ENCODE results near the gene TUBA3C.
"Not testable (repeated sequence)": the region's sequence is repeated elsewhere in the genome, so short reads cannot be mapped to it uniquely, and the experiment has no call there.

The TUBA3C gene
- total RNA-seq, result 0 reads per million in 2 experiments

GRCh38 chr13:19181621-19182485 lies at the start of gene TUBA3C:
TSS of gene TUBA3C (minus strand) at chr13:19181824. CDS start at chr13:19181747, 77 bp downstream.
- DNase-seq (ENCODE audit: low read depth), result no peak

- not testable (repeated sequence) for DNase-seq (ENCODE audit: low read depth)
Measured at GRCh38 chr13:19207413-19207812, 25.8 kb upstream of the TUBA3C start.

GRCh38 chr13:19192622-19193021 lies 11.0 kb upstream of the TUBA3C start:
- DNase-seq (ENCODE audit: low read depth), result not testable (repeated sequence)

- DNase-seq (ENCODE audit: low read depth), result not testable (repeated sequence)
Measured at GRCh38 chr13:19189911-19190310, 8.3 kb upstream of the TUBA3C start.

DNA sequence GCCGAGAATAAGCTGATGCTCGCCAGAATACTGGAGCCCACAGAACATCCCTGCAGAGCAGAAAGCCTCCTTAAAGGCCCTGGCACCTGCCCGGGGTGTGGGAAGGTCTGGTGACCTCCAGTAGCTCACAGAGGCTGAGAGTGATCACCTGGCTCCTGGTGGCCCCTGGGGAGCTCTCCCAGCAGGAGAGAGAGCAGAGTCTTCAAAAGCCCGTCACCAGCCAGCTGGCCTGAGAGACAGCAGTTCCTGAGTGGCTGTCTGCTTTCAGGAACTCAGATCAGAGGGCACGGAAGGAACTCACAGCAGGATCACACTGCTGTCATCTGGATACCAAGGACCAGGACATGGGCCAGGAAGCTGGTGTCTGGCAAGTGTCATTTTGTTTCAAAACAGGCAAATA lies 7.7 kb upstream of the TUBA3C start:
- not testable (repeated sequence) for DNase-seq (ENCODE audit: low read depth)

GRCh38 chr13:19185865-19186645 lies 4.4 kb upstream of the TUBA3C start:
- no peak for DNase-seq (ENCODE audit: low read depth)

DNA sequence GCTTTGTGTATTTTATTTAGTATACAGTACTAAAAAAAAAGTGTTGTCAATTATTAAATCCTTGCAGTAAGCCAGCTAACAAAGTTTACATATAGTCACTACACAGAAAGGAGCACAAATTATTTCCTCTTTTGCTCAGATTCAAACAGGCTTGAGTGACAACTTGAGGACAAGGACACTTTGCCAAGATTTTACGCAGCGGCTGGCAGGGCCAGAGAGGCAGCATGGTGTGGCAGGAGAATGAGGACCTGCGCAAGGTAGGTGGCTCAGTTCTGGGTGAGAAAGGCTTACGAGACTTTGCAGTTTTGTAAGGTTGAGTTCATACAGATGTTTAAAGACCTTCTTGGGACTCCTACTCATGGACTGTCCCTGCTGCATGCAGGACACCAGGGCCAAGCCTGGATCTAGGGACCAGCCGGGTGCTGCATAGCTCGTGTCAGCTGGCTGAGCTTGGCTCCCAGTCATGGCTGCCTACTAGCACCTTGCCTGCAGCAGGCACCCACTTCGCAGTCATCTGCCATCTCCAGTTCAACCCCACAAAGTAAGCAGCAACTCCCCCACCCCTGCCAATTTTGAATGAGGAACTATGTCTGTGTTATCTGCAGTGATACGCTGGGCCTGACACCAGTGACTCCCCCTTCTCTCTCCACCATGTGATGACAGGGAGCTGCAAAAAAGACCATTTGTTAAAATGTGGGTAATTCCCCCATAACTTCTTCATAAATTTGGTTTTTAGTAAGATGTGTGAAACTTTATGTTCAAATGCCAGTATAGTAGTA lies 3.7 kb upstream of the TUBA3C start:
- no peak for DNase-seq (ENCODE audit: low read depth)

- no peak for DNase-seq (ENCODE audit: low read depth)
Measured at GRCh38 chr13:19184176-19184575, 2.6 kb upstream of the TUBA3C start.

DNA sequence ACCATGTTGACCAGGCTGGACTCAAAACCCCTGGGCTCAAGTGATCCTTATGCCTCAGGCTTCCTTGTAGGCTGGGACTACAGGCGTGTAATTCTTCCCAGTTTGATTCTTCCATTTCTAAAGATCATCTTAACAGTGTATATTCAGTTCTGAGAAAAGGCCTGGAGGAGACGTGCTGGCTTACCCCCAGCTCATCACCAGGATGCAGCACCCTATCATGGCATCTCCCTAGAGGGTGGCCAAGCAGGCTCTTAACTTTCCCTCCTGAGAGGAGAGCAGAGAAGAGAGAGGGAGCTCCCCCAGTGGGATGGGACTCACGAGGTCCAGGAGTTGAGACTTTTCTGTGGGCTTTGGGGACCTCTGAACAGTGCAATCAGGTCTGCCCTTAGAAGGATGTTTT lies 2.1 kb upstream of the TUBA3C start:
- DNase-seq (ENCODE audit: low read depth), result no peak

DNA sequence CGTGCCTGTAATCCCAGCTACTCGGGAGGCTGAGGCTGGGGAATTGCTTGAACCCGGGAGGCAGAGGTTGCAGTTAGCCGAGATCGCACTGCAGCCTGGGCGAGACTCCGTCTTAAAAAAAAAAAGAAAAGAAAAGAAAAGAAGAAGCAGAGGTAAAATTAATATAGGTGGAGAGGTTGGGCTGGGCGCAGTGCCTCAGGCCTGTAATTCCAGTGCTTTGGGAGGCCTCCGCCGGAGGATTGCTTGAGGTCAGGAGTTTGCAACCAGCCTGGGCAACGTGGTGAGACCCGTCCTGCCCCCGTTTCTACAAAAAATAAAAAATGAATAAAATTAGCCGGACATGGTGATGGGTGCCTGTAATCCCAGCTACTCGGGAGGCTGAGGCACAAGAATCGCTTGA lies 912 bp upstream of the TUBA3C start:
- DNase-seq (ENCODE audit: low read depth), result no peak

- DNase-seq (ENCODE audit: low read depth), result no peak
Measured at GRCh38 chr13:19181021-19181620, 503 bp downstream of the TUBA3C start.

GRCh38 chr13:19179916-19180315 lies 1.7 kb downstream of the TUBA3C start:
- no peak for DNase-seq (ENCODE audit: low read depth)

DNA sequence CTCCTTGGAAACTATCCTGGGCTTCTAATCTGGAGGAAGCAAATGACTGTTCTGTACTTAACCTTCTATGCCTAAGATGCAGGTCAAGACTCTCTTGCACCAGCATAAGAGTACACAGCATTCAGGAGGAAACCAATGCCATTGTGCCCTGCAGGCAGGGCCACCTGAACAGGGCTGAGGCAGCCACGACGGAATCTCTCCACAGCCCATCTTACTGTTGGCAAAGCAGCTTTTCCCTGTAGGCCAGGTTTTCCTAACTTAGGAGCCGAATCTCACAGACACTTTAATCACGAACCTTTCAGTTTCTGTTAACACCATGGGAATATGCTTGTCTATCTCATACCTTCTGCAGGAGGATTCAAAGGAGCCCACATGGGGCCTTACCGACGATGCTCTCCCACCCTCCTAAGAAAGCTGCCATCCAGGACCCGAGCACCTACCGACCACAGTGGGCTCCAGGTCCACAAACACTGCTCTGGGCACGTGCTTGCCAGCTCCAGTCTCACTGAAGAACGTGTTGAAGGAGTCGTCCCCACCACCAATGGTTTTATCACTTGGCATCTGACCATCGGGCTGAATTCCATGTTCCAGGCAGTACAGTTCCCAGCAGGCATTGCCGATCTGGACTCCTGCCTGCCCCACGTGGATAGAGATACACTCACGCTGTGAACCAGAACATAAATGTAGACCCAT lies 2.6 kb downstream of the TUBA3C start:
- DNase-seq (ENCODE audit: low read depth), result no peak

DNA sequence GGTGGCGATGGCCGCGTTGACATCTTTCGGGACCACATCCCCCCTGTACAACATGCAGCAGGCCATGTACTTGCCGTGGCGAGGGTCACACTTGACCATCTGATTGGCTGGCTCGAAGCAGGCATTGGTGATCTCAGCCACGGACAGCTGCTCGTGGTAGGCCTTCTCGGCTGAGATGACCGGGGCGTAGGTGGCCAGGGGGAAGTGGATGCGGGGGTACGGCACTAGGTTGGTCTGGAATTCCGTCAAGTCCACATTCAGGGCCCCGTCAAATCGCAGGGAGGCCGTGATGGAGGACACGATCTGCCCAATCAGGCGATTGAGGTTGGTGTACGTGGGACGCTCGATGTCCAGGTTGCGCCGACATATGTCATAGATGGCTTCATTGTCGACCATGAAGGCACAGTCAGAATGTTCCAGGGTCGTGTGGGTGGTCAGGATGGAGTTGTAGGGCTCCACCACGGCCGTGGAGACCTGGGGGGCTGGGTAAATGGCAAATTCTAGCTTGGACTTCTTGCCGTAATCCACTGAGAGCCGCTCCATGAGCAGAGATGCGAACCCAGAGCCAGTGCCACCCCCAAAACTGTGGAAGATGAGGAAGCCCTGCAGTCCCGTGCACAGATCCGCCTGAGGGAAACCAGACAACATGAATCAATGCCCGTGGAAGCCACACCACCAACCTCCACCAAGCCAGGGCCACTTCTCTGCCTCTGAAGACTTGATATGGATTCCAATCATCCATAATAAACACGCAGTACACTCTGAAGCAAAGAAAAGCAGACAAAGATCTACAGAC lies 4.4 kb downstream of the TUBA3C start:
- DNase-seq (ENCODE audit: low read depth), result not testable (repeated sequence)

DNA sequence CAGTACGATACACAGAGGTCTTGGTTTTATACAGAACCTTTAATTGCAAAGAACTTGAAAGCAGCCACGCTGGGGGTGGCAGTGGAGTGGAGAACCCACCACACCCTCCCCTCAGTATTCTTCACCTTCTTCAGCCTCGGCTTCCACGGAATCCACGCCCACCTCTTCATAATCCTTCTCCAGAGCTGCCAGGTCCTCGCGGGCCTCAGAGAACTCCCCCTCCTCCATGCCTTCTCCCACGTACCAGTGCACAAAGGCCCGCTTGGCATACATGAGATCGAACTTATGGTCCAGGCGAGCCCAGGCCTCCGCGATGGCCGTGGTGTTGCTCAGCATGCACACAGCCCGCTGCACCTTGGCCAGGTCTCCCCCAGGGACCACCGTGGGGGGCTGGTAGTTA lies 7.9 kb downstream of the TUBA3C start:
- no peak for DNase-seq (ENCODE audit: low read depth)

DNA sequence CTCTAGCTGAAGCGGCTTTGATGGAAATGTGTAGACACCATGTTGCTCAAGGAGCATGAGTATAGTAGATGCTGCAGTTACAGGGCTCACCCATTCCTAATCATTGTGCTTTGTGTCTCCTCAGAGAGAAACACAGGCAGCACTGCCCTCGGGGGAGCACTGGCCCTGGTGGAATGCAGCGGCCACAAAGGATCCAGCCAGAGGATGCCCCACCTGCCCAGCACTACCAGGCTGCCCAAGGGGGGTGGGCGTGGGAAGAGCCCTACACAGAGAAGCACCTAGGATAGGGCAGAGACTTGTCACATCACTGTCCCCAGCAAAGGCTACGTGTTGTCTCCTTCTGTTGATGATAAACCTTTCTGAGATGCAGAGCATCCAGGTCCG lies 9.0 kb downstream of the TUBA3C start:
- DNase-seq (ENCODE audit: low read depth), result no peak

GRCh38 chr13:19172007-19172646 lies 9.5 kb downstream of the TUBA3C start:
- DNase-seq (ENCODE audit: low read depth), result no peak

DNA sequence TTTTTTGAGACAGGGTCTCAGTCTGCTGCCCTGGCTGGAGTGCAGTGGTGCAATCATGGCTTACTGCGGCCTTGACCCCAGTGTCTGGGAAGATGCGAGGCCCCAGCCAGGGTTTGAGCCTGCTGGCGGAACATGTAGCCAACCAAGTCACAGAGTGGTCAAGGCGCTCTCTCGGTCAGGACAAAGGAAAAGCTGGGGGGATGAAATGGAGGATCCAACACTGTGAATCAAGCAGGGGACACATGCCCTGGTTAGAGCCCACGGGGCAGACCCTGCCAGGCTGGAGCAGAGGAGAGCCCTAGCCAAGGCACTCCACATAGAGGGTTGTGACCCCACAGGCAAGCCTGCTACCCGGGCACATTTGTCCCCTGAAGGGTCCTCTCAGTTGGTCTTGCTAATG lies 10.1 kb downstream of the TUBA3C start:
- DNase-seq (ENCODE audit: low read depth), result no peak

DNA sequence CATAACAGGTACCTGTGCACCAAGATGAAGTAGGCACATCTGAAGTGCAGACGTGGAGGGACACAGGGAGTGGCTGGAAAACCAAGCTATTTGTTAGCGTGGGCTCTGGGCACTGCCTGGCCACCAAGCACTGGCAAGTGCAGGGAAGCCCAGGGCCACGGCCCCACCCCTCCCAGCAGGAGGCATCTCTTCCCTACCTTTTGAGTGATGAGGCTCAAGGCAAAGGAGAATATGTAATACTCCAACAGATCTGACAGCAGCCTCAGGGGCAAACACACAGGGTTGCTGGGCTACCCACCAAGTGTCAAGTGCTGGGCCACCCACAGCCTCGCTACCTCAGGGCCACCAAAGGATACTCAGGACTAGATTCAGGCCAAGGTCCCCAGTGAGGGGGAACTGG lies 11.6 kb downstream of the TUBA3C start:
- no peak for DNase-seq (ENCODE audit: low read depth)

DNA sequence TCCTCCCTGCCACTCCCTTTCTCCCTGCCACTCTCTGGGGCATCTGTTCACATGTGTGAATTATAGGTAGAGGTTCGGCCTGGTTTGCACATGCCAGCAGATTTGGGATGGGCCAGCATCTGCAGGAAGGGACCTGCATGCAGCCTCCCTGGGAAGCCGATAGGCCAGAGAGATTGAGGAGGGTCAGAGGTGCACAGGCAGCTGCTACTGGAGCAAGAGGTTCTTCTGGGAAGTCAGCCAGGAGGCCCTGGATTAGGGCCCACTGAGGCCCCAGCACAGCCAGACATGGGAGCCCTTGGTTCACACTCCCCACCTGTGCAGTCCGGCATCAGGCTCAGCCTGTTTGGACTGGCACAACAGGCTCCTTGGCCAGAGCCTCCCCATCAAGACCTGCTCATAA lies 12.1 kb downstream of the TUBA3C start:
- DNase-seq (ENCODE audit: low read depth), result no peak

All from T follicular helper cell (primary cell).